Peyer's patch (tissue), 4 donors: ENCODE measurements around the gene DHX38. TPM values are rescaled to one million over a fixed set of nuclear protein-coding genes. Genes with fewer than 3 reads are reported as not detected.

ENCODE experiments used
- DNase-seq, 3 donors: peaks; one replicate each; pipeline ENCODE4 v3.0.0-alpha.2; 2017 to 2019
- H3K27ac ChIP-seq, 4 donors: fragments of 200-600 bp; sonication (generic); one replicate each; pipeline ENCODE4 v1.5.1; 2016 to 2019
- H3K27me3 ChIP-seq, 2 donors: fragments of 200-600 bp; sonication (generic); one replicate each; pipeline ENCODE4 v1.5.1; 2019
- H3K36me3 ChIP-seq, 3 donors: fragments of 200-600 bp; sonication (generic); one replicate each; pipeline ENCODE4 v1.5.1; 2016 to 2019
- H3K4me1 ChIP-seq, 4 donors: fragments of 200-600 bp; sonication (generic); one replicate each; pipeline ENCODE4 v1.5.1; 2016 to 2019
- H3K4me3 ChIP-seq, 4 donors: fragments of 200-600 bp; sonication (generic); 1 replicate in 3 of 4; 2 replicates in 1 of 4; pipeline ENCODE4 v1.5.1; 2016 to 2019; ENCODE audit warnings: mild to moderate bottlenecking in 1 of 4
- H3K9me3 ChIP-seq, 4 donors: fragments of 200-600 bp; sonication (generic); one replicate each; pipeline ENCODE4 v1.5.1; 2016 to 2019; ENCODE audit warnings: mild to moderate bottlenecking in 1 of 4
- CTCF ChIP-seq, 6 experiments: fragments of 450-650 bp in 4 of 6; fragments of 200-600 bp in 2 of 6; sonication (generic) in 1 of 6; IDR thresholded peaks; one replicate each; pipeline ENCODE4 v1.5.1; 2017 to 2019; ENCODE audit warnings: antibody characterized with exemption in 6 of 6, mild to moderate bottlenecking in 3 of 6, moderate library complexity in 1 of 6
- POLR2A ChIP-seq, 2 donors: fragments of 450-650 bp; IDR thresholded peaks; one replicate each; pipeline ENCODE4 v1.5.1; 2017; ENCODE audit warnings: antibody characterized with exemption in 2 of 2, mild to moderate bottlenecking in 2 of 2, moderate library complexity in 2 of 2
- total RNA-seq, 4 donors: library from RNA; depleted of rRNA; stranded (reverse); fragments of >200 nt; gene quantifications; one replicate each; pipeline ENCODE4 v1.1.0, GENCODE V29; 2016

DHX38 gene
- total RNA-seq, 4 donors from 2014 or later: 44.3 to 171 (median 106) TPM

- no peak overlapping the region for H3K4me3 ChIP-seq
- H3K27ac ChIP-seq: no peak overlapping the region
- DNase-seq: no peak
- H3K4me1 ChIP-seq: no peaks in the 10 kb centered on the region
- no peaks in the 10 kb centered on the region for H3K9me3 ChIP-seq
- TF ChIP-seq CTCF (IDR thresholded peaks at IDR 0.05): no peak
- peaks cover 0 to 67% (median 0%) of the 10 kb centered on the region in 3 donors for H3K36me3 ChIP-seq
- H3K27me3 ChIP-seq: no peaks in the 10 kb centered on the region
Observed at GRCh38 chr16:72111657-72112451, 18.2 kb downstream of the DHX38 start.

- TF ChIP-seq POLR2A (IDR thresholded peaks at IDR 0.05): no peak
- no peak for TF ChIP-seq CTCF (IDR thresholded peaks at IDR 0.05)
- Histone ChIP-seq H3K9me3 (no peaks in the 10 kb centered on the region), H3K27me3 (no peaks in the 10 kb centered on the region), H3K4me1 (no peaks in the 10 kb centered on the region), H3K4me3 (no peak overlapping the region), H3K27ac (no peak overlapping the region), H3K36me3 (peaks cover 0 to 61% (median 0%) of the 10 kb centered on the region in 3 donors)
- no peak for DNase-seq
Observed at GRCh38 chr16:72112452-72112792, 18.8 kb downstream of the DHX38 start.

GRCh38 chr16:72112906-72113615 lies 19.4 kb downstream of the DHX38 start:
- TF ChIP-seq CTCF (IDR thresholded peaks at IDR 0.05) (no peak), POLR2A (IDR thresholded peaks at IDR 0.05) (no peak)
- no peaks in the 10 kb centered on the region for H3K9me3 ChIP-seq
- no peaks in the 10 kb centered on the region for H3K4me1 ChIP-seq
- no peaks in the 10 kb centered on the region for H3K27me3 ChIP-seq
- H3K36me3 ChIP-seq: peaks cover 0 to 55% (median 0%) of the 10 kb centered on the region in 3 donors
- DNase-seq: no peak
- H3K27ac ChIP-seq: no peak overlapping the region
- H3K4me3 ChIP-seq: no peak overlapping the region

GRCh38 chr16:72113616-72113945 lies 19.9 kb downstream of the DHX38 start:
- Histone ChIP-seq H3K9me3 (no peaks in the 10 kb centered on the region), H3K4me1 (no peaks in the 10 kb centered on the region), H3K27ac (no peak overlapping the region), H3K27me3 (no peaks in the 10 kb centered on the region), H3K36me3 (peaks cover 0 to 50% (median 0%) of the 10 kb centered on the region in 3 donors), H3K4me3 (no peak overlapping the region)
- DNase-seq: no peak
- no peak for TF ChIP-seq POLR2A (IDR thresholded peaks at IDR 0.05)

- Histone ChIP-seq H3K27ac (no peak overlapping the region), H3K36me3 (no peaks in the 10 kb centered on the region), H3K4me3 (no peak overlapping the region), H3K9me3 (no peaks in the 10 kb centered on the region), H3K4me1 (peaks cover 0 to under 1% (median 0%) of the 10 kb centered on the region in 4 donors), H3K27me3 (no peaks in the 10 kb centered on the region)
- DNase-seq: no peak
- TF ChIP-seq CTCF (IDR thresholded peaks at IDR 0.05) (no peak), POLR2A (IDR thresholded peaks at IDR 0.05) (no peak)
Observed at GRCh38 chr16:72120026-72120425, 26.4 kb downstream of the DHX38 start.

- Histone ChIP-seq H3K4me3 (no peak overlapping the region), H3K27me3 (no peaks in the 10 kb centered on the region), H3K27ac (no peak overlapping the region), H3K36me3 (no peaks in the 10 kb centered on the region), H3K9me3 (no peaks in the 10 kb centered on the region), H3K4me1 (peaks cover 0 to 8% (median 0%) of the 10 kb centered on the region in 4 donors)
- no peak for DNase-seq
- TF ChIP-seq CTCF (IDR thresholded peaks at IDR 0.05): no peak
- no peak for TF ChIP-seq POLR2A (IDR thresholded peaks at IDR 0.05)
Observed at GRCh38 chr16:72122308-72122707, 28.7 kb downstream of the DHX38 start.
